Measurements from ENCODE around the gene TAC4. TPM values are rescaled to one million over a fixed set of nuclear protein-coding genes. Genes with fewer than 3 reads are reported as not detected.

Gene TAC4
- total and polyA plus RNA-seq, 2 of the 13 experiments (the other 11 are each of a cell fraction or from before 2014, with no cell fraction given), result not detected

- TF ChIP-seq HNRNPK (IDR thresholded peaks at IDR 0.05; ENCODE audit: low read depth, low read length, poor library complexity, severe bottlenecking), result no peak
- TF ChIP-seq ZFY (CRISPR knock-in tag; IDR thresholded peaks at IDR 0.05), result peak; percentile 66
- TF ChIP-seq ZNF550 (CRISPR knock-in tag; IDR thresholded peaks at IDR 0.05; ENCODE audit: borderline replicate concordance), result no peak; the same call in 1 of the 2 replicates
- TF ChIP-seq ZNF207 (IDR thresholded peaks at IDR 0.05; ENCODE audit: borderline replicate concordance), result no peak
- TF ChIP-seq MED1 (CRISPR knock-in tag; IDR thresholded peaks at IDR 0.05), result peak; percentile 82
- peak; percentile 43; the same call in 1 of the 2 replicates for TF ChIP-seq POLR2G (IDR thresholded peaks at IDR 0.05; ENCODE audit: low read depth, low read length)
- TF ChIP-seq ZNF749 (CRISPR knock-in tag; IDR thresholded peaks at IDR 0.05; ENCODE audit: borderline replicate concordance), result no peak
- TF ChIP-seq PHF20 (CRISPR knock-in tag; IDR thresholded peaks at IDR 0.05), result no peak; the same call in 1 of the 2 replicates
- TF ChIP-seq TEF (CRISPR knock-in tag; IDR thresholded peaks at IDR 0.05), result no peak
- TF ChIP-seq HMGA1 (CRISPR knock-in tag; conservative IDR thresholded peaks at IDR 0.05), result no peak
- no peak for TF ChIP-seq TRIM24 (CRISPR knock-in tag; IDR thresholded peaks at IDR 0.05)
- peak; percentile 85 for TF ChIP-seq ZNF350 (CRISPR knock-in tag; IDR thresholded peaks at IDR 0.05; ENCODE audit: borderline replicate concordance, low read depth)
- TF ChIP-seq ZNF713 (CRISPR knock-in tag; IDR thresholded peaks at IDR 0.05), result no peak
- TF ChIP-seq ZNF251 (CRISPR knock-in tag; IDR thresholded peaks at IDR 0.05), result no peak
- TF ChIP-seq ZNF547 (CRISPR knock-in tag; IDR thresholded peaks at IDR 0.05), result no peak
- no peak for TF ChIP-seq RFXANK (CRISPR knock-in tag; IDR thresholded peaks at IDR 0.05)
- no peak for TF ChIP-seq ZNF101 (CRISPR knock-in tag; IDR thresholded peaks at IDR 0.05; ENCODE audit: borderline replicate concordance, low read depth)
- TF ChIP-seq TFE3 (CRISPR knock-in tag; IDR thresholded peaks at IDR 0.05), result peak; percentile 19; the same call in 1 of the 2 replicates
- TF ChIP-seq SIX4 (CRISPR knock-in tag; IDR thresholded peaks at IDR 0.05), result no peak
- TF ChIP-seq SMAD1 (CRISPR knock-in tag; IDR thresholded peaks at IDR 0.05; ENCODE audit: borderline replicate concordance, low read depth), result no peak
- no peak for TF ChIP-seq ZNF816 (CRISPR knock-in tag; IDR thresholded peaks at IDR 0.05; ENCODE audit: borderline replicate concordance)
- no peak for TF ChIP-seq PLSCR1 (CRISPR knock-in tag; IDR thresholded peaks at IDR 0.05; ENCODE audit: borderline replicate concordance)
- TF ChIP-seq ZNF549 (CRISPR knock-in tag; IDR thresholded peaks at IDR 0.05), result no peak
- TF ChIP-seq U2AF2 (IDR thresholded peaks at IDR 0.05; ENCODE audit: low read depth, low read length), result no peak
- no peak for TF ChIP-seq PHB2 (IDR thresholded peaks at IDR 0.05; ENCODE audit: partially characterized antibody)
- TF ChIP-seq MED8 (CRISPR knock-in tag; IDR thresholded peaks at IDR 0.05; ENCODE audit: insufficient replicate concordance), result no peak
- no peak for TF ChIP-seq SMARCC2 (IDR thresholded peaks at IDR 0.05)
- TF ChIP-seq ZBTB2 (CRISPR knock-in tag; IDR thresholded peaks at IDR 0.05; ENCODE audit: low read depth), result no peak
These were observed 39.3 kb upstream of the TAC4 start (continued) for GRCh38 chr17:49887086-49887743.

All from HepG2 (cell line).